GM18517 (cell line): ENCODE data around the gene SMIM14.
"Not testable (repeated sequence)": the region's sequence is repeated elsewhere in the genome, so short reads cannot be mapped to it uniquely, and the experiment has no call there.

Experiments
- ATAC-seq: cut with Tn5 transposase; IDR thresholded peaks from one replicate; pipeline ENCODE4 v1.9.1; 2021; ENCODE audit warnings: mild to moderate bottlenecking, moderate library complexity; ENCODE audit not compliant: unreplicated experiment

Gene SMIM14

DNA sequence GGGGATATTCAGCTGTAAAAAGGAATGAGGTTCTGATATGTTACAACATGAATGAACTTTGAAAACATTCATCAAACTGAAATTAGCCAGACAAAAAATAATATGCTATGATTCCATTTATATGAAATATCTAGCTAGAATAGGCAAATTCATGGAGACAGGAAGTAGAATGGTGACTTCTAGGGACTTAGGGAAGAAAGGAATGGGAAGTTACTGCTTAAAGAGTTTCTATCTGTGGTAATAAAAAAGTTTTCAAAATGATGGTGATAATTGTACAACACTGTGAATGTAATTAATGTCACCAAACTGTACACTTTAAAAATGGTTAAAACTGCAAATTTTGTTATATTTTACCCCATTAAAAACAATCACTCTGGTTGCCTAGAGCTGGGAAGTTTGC, 30.2 kb downstream of the SMIM14 start:
- no peak for ATAC-seq

DNA sequence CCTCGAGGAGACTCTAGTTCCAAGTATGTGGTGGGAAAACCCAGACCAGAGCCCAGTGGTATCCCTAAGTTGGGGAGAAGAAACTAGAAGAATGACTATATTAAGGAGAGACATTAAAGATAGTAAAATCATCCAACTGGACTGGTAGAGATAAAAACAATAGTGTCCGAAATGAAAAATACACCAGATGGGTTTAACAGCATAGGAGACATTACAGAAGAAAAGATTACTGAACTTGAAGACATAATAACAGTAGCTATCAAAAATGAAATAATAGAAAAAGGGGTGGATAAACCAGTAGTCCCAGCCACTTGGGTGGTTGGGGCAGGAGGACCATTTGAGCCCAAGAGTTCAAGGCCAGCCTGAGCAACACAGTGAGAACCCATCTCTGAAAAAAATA, 31.9 kb downstream of the SMIM14 start:
- no peak for ATAC-seq

- ATAC-seq: no peak
These were observed 40.8 kb downstream of the SMIM14 start for GRCh38 chr4:39597695-39598381.

DNA sequence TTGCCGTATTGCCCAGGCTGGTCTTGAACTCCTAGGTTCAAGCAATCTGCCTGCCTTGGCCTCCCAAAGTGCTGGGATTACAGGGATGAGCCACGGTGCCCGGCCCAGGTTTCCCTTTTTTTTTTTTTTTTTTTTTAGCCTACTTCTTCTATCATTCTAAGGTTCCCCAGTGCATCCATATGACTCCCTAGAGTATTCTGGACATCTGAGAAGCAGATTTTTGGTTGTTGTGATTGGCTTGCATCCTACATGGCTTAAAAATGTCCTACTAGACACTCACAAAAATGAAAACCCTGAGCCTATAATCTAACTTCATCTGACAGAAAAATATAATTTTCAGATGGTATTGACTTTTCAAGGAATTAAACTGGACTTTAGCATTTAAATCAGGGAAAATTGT, 41.7 kb downstream of the SMIM14 start:
- no peak for ATAC-seq

GRCh38 chr4:39591290-39591689, 47.4 kb downstream of the SMIM14 start:
- no peak for ATAC-seq

DNA sequence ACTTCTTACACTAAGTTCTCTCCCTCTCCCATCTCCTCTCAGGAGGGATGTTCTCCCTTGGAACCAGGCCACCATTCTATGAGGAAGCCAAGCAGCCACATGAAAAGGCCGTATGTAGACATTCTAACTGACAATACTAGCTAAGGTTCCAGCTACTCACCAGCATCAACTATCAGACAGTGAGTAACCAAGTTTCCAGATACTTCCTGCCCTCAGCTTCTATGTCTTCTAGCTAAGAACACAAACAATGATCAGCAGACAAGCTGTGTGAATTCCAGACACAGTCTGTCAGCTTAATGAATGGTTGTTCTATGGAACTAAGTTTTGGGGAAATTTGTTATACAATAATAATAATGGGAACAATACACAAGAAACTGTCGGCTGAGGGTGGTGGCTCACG, 50.8 kb downstream of the SMIM14 start:
- ATAC-seq: no peak

- no peak for ATAC-seq
These were observed 63.7 kb downstream of the SMIM14 start for GRCh38 chr4:39574946-39575345.

DNA sequence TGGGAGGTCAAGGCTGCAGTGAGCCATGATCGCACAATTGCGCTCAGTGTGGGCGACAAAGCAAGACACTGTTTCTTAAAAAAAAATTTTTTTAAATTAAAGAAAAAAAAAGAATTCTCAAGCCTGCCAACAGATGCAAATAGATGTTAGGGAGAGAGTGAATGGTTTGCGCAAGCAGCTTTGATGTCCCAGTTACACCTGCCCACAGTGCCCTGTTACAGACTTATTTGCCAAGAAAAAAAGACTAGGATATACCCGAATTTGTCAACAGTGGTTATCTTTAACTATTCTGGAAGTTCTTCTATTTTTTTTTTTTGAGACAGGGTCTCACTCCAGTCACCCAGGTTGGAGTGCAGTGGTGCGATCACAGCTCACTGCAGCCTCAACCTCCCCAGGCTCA, 67.2 kb downstream of the SMIM14 start:
- no peak for ATAC-seq

- no peak for ATAC-seq
These were observed 67.6 kb downstream of the SMIM14 start for GRCh38 chr4:39571054-39571453.

DNA sequence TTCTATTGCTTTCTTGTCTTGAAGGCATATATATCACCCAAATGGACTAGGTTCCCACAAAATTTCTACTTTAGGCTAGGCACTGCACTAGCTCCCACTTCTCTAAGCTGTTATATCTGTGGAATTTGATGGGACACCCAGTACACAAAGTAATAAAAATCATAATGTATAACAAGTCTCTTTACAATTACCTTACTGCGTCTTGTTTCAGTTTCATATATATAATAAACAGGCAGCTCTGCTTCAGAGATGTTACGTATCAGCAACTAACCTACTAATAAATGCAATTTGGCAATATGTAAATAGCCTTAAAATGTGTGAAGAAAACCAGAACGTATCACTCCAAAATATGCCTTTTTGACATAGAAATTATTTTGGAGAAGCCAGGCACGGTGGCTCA, 69.5 kb downstream of the SMIM14 start:
- ATAC-seq: no peak

- ATAC-seq: no peak
These were observed 69.9 kb downstream of the SMIM14 start for GRCh38 chr4:39568805-39569204.

GRCh38 chr4:39565878-39566600, 72.6 kb downstream of the SMIM14 start:
- no peak for ATAC-seq

GRCh38 chr4:39563346-39563847, 75.3 kb downstream of the SMIM14 start:
- ATAC-seq: no peak

GRCh38 chr4:39562792-39563191, 75.9 kb downstream of the SMIM14 start:
- ATAC-seq: no peak

DNA sequence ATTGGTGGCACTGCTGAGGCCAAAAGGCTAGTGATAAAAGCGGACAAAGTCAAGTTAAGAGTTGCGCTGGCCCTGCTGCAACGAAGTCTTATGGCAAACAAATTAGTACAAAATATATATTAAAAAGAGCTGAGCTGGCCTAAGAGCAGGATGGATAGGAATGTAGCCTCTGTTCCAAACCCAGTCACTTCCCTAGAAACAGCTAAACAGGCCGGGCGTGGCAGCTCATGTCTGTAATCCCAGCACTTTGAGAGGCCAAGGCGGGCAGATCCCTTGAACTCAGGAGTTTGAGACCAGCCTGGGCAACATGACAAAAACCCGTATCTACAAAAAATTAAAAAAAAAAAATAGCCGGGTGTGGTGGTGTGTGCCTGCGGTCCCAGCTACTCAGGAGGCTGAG, 79.0 kb downstream of the SMIM14 start:
- ATAC-seq: no peak

GRCh38 chr4:39555472-39555871, 83.2 kb downstream of the SMIM14 start:
- no peak for ATAC-seq

GRCh38 chr4:39548425-39549067, 90.1 kb downstream of the SMIM14 start:
- ATAC-seq: no peak

GRCh38 chr4:39544580-39545315, 93.9 kb downstream of the SMIM14 start:
- no peak for ATAC-seq

DNA sequence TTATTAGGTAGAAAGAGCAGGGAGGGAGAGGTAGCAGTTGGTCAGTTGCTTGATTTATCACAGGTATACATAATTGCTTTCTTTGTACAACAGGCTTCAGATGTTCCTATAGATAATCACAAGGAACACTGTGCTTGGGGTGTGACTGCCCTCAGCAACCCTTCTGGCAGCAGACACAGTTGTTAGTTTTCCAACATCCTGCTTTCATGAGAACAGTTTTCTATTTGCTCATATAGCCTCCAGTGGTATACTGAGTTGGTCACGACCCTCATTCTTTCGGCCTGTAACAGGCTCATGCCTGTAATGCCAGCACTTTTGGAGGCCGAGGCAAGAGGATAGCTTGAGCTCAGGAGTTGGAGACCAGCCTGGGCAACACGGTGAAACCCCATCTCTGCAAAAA, 94.6 kb downstream of the SMIM14 start:
- not testable (repeated sequence) for ATAC-seq

- ATAC-seq: no peak
These were observed 95.6 kb downstream of the SMIM14 start for GRCh38 chr4:39543034-39543433.

DNA sequence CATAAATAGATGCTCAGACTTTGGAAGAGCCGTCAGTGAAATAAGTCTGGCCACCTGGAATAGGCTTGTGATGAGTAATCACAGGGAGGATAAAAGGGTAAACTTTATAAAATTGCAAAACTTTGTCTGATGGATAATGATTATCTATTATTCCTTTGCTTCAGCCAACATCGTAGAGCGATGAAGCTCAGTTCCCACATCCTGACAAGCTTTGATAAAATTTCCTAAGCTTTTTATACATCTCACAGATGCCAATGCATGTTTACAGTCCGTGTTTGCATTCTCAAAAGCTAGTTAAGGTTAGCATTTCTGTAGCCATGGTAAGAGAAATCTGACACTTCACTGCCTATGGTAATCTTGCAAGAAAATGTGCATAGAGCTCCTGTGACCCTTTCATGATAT, 96.1 kb downstream of the SMIM14 start:
- ATAC-seq: no peak
